Activated naive CD8-positive, alpha-beta T cell treated with anti-CD3 and anti-CD28 coated beads, Interleukin-2, amount 10 ng/mL, durations not matched to agents 7 days and 5 days (primary cell): Measurements from ENCODE around the gene CTDNEP1. TPM values are rescaled to one million over a fixed set of nuclear protein-coding genes. Genes with fewer than 3 reads are reported as not detected.
"Not testable (repeated sequence)": the region's sequence is repeated elsewhere in the genome, so short reads cannot be mapped to it uniquely, and the experiment has no call there.

Source experiments
- ATAC-seq: fragments of 150-1000 bp; cut with Tn5 transposase; one replicate; pipeline ENCODE4 v1.10.0; 2021; ENCODE audit warnings: low read depth, moderate library complexity
- POLR2A ChIA-PET: fragments of 350-600 bp; sonication (Branson Sonifier 250); formaldehyde crosslinking; loops from one replicate; lab custom pipeline; 2021; ENCODE audit warnings: antibody characterized with exemption; lab: Charles Lee
- DNase-seq: peaks from one replicate; pipeline ENCODE4 v3.0.0; 2021
- H3K27ac Mint-ChIP-seq: one replicate; pipeline ENCODE4 v1.8.0; 2022; ENCODE audit warnings: mild to moderate bottlenecking, mixed read lengths
- H3K27me3 Mint-ChIP-seq: one replicate; pipeline ENCODE4 v1.8.0; 2022; ENCODE audit warnings: mild to moderate bottlenecking, moderate library complexity, mixed read lengths
- H3K36me3 Mint-ChIP-seq: one replicate; pipeline ENCODE4 v1.8.0; 2021; ENCODE audit warnings: mild to moderate bottlenecking, mixed read lengths
- H3K4me1 Mint-ChIP-seq: one replicate; pipeline ENCODE4 v1.8.0; 2021; ENCODE audit warnings: mixed read lengths
- H3K4me3 Mint-ChIP-seq: one replicate; pipeline ENCODE4 v1.8.0; 2022; ENCODE audit warnings: mild to moderate bottlenecking, moderate library complexity, mixed read lengths
- H3K9me3 Mint-ChIP-seq: one replicate; pipeline ENCODE4 v1.8.0; 2021; ENCODE audit warnings: mixed read lengths
- total RNA-seq, 2 experiments: library from RNA; stranded (reverse); gene quantifications; one replicate each; pipeline ENCODE4 v1.2.3, GENCODE V29; 2021

CTDNEP1 gene
- total RNA-seq, 2 experiments from 2014 or later, result 157 to 160 TPM

GRCh38 chr17:7250695-7251627, 573 bp downstream of the CTDNEP1 start:
- Mint-ChIP-seq H3K4me3 (peak overlapping the region; percentile 99), H3K27me3 (no peaks in the 10 kb centered on the region), H3K36me3 (peaks cover 22% of the 10 kb centered on the region), H3K27ac (peak overlapping the region; percentile 100), H3K9me3 (no peaks in the 10 kb centered on the region), H3K4me1 (peaks cover 44% of the 10 kb centered on the region)
- no peak for DNase-seq
- POLR2A ChIA-PET, result interaction anchor here (0.6 to 4.0 kb wide), 8 partner anchors 8 to 966 kb away, joined by 3 to 56 read pairs (median 4); partner anchors contain the start of genes ACADVL, ACAP1, DLG4 and DVL2
- ATAC-seq, result peak; percentile 0

- ATAC-seq, result no peak
- no peak for DNase-seq
- H3K4me3 Mint-ChIP-seq, result peak overlapping the region; percentile 91
- H3K4me1 Mint-ChIP-seq, result peaks cover 44% of the 10 kb centered on the region
- POLR2A ChIA-PET, result interaction anchor here (2.5 to 4.0 kb wide), 3 partner anchors 7 to 30 kb away, joined by 18 to 56 read pairs (median 20); partner anchors contain the start of genes ACADVL, DLG4, DVL2 and GABARAP
- no peaks in the 10 kb centered on the region for H3K27me3 Mint-ChIP-seq
- H3K27ac Mint-ChIP-seq, result peak overlapping the region; percentile 88
- no peaks in the 10 kb centered on the region for H3K9me3 Mint-ChIP-seq
- peaks cover 22% of the 10 kb centered on the region for H3K36me3 Mint-ChIP-seq
These were observed 1.7 kb downstream of the CTDNEP1 start for GRCh38 chr17:7249830-7250229.

- POLR2A ChIA-PET, result interaction anchor here (4.0 kb wide), 1 partner anchor 12 kb away, joined by 56 read pairs; the partner anchor contains the start of genes DVL2 and PHF23
- DNase-seq (no peak), ATAC-seq (no peak)
- Mint-ChIP-seq H3K9me3 (no peaks in the 10 kb centered on the region), H3K4me3 (peak overlapping the region; percentile 91), H3K27me3 (no peaks in the 10 kb centered on the region), H3K4me1 (peaks cover 44% of the 10 kb centered on the region), H3K36me3 (peaks cover 19% of the 10 kb centered on the region), H3K27ac (peak overlapping the region; percentile 69)
These were observed 2.3 kb downstream of the CTDNEP1 start for GRCh38 chr17:7249214-7249613.

GRCh38 chr17:7248796-7249195, 2.7 kb downstream of the CTDNEP1 start:
- Mint-ChIP-seq H3K4me3 (no peak overlapping the region), H3K9me3 (no peaks in the 10 kb centered on the region), H3K27ac (peak overlapping the region; percentile 43), H3K27me3 (no peaks in the 10 kb centered on the region), H3K36me3 (peaks cover 16% of the 10 kb centered on the region), H3K4me1 (peaks cover 40% of the 10 kb centered on the region)
- POLR2A ChIA-PET, result interaction anchor here (0.8 to 4.0 kb wide), 2 partner anchors 11 to 66 kb away, joined by 3 to 56 read pairs; partner anchors contain the start of genes DVL2 and PHF23
- ATAC-seq (no peak), DNase-seq (no peak)

- no peak for ATAC-seq
- Mint-ChIP-seq H3K4me3 (no peak overlapping the region), H3K4me1 (peaks cover 30% of the 10 kb centered on the region), H3K9me3 (no peaks in the 10 kb centered on the region), H3K27ac (peak overlapping the region; percentile 1), H3K36me3 (peaks cover 16% of the 10 kb centered on the region), H3K27me3 (no peaks in the 10 kb centered on the region)
- DNase-seq, result no peak
- POLR2A ChIA-PET, result no interaction called here
These were observed 4.8 kb downstream of the CTDNEP1 start for GRCh38 chr17:7246779-7247178.

GRCh38 chr17:7243838-7244237, 7.7 kb downstream of the CTDNEP1 start:
- not testable (repeated sequence) for H3K4me3 Mint-ChIP-seq, H3K27me3 Mint-ChIP-seq, ATAC-seq, H3K27ac Mint-ChIP-seq, H3K9me3 Mint-ChIP-seq, DNase-seq
- POLR2A ChIA-PET, result interaction anchor here (1.0 to 12.9 kb wide), 3 partner anchors 7 to 23 kb away, joined by 3 to 162 read pairs (median 20); partner anchors contain the start of genes ACADVL, CTDNEP1, DLG4 and ELP5
- peaks cover 32% of the 10 kb centered on the region for H3K4me1 Mint-ChIP-seq
- H3K36me3 Mint-ChIP-seq, result peaks cover 20% of the 10 kb centered on the region

- DNase-seq (no peak), ATAC-seq (no peak)
- Mint-ChIP-seq H3K36me3 (peaks cover 20% of the 10 kb centered on the region), H3K27ac (peak overlapping the region; percentile 69), H3K4me1 (peaks cover 30% of the 10 kb centered on the region), H3K9me3 (no peaks in the 10 kb centered on the region), H3K27me3 (no peaks in the 10 kb centered on the region), H3K4me3 (peak overlapping the region; percentile 96)
- POLR2A ChIA-PET, result interaction anchor here (1.0 to 12.9 kb wide), 4 partner anchors 8 to 22 kb away, joined by 3 to 162 read pairs (median 16); partner anchors contain the start of genes ACADVL, CTDNEP1, DLG4 and DVL2
These were observed 8.1 kb downstream of the CTDNEP1 start for GRCh38 chr17:7243453-7243729.

GRCh38 chr17:7242717-7243452, 8.6 kb downstream of the CTDNEP1 start:
- Mint-ChIP-seq H3K27ac (peak overlapping the region; percentile 98), H3K27me3 (no peaks in the 10 kb centered on the region), H3K9me3 (no peaks in the 10 kb centered on the region), H3K4me1 (peaks cover 30% of the 10 kb centered on the region), H3K36me3 (peaks cover 20% of the 10 kb centered on the region), H3K4me3 (peak overlapping the region; percentile 96)
- ATAC-seq (peak; percentile 32), DNase-seq (peak; percentile 93)
- POLR2A ChIA-PET, result interaction anchor here (0.7 to 12.9 kb wide), 12 partner anchors 8 to 443 kb away, joined by 3 to 162 read pairs (median 4); partner anchors contain the start of genes ACADVL, CTDNEP1, DLG4 and DVL2

- H3K9me3 Mint-ChIP-seq, result no peaks in the 10 kb centered on the region
- DNase-seq (peak; percentile 94), ATAC-seq (peak; percentile 21)
- H3K4me1 Mint-ChIP-seq, result peaks cover 35% of the 10 kb centered on the region
- peak within 1 kb of the TSS; percentile 98 for H3K27ac Mint-ChIP-seq
- H3K36me3 Mint-ChIP-seq, result peaks cover 21% of the 10 kb centered on the region
- H3K27me3 Mint-ChIP-seq, result no peaks in the 10 kb centered on the region
- H3K4me3 Mint-ChIP-seq, result peak within 1 kb of the TSS; percentile 96
- POLR2A ChIA-PET, result interaction anchor here (0.7 to 12.9 kb wide), 13 partner anchors 8 to 601 kb away, joined by 3 to 162 read pairs (median 3); partner anchors contain the start of genes ACADVL, ACAP1, CTDNEP1 and DLG4
These were observed 9.5 kb downstream of the CTDNEP1 start, which contains the start of gene GABARAP for GRCh38 chr17:7241783-7242716. GABARAP (minus strand) TSS chr17:7242449; CDS start chr17:7242330, 119 bp downstream.

GRCh38 chr17:7241090-7241733, 10.3 kb downstream of the CTDNEP1 start:
- no peak for DNase-seq
- peaks cover 37% of the 10 kb centered on the region for H3K4me1 Mint-ChIP-seq
- H3K27me3 Mint-ChIP-seq, result no peaks in the 10 kb centered on the region

GRCh38 chr17:7240375-7240774, 11.2 kb downstream of the CTDNEP1 start:
- peak overlapping the region; percentile 97 for H3K4me3 Mint-ChIP-seq
- H3K36me3 Mint-ChIP-seq, result peaks cover 17% of the 10 kb centered on the region
- peaks cover 41% of the 10 kb centered on the region for H3K4me1 Mint-ChIP-seq
- no peaks in the 10 kb centered on the region for H3K27me3 Mint-ChIP-seq
- no peaks in the 10 kb centered on the region for H3K9me3 Mint-ChIP-seq
- H3K27ac Mint-ChIP-seq, result peak overlapping the region; percentile 60
- no peak for DNase-seq
- POLR2A ChIA-PET, result interaction anchor here (0.5 to 12.9 kb wide), 4 partner anchors 10 to 19 kb away, joined by 4 to 162 read pairs (median 30); partner anchors contain the start of genes ACADVL, CTDNEP1, DLG4 and ELP5
- ATAC-seq, result no peak

More at GRCh38 chr17:7241090-7241733, 10.3 kb downstream of the CTDNEP1 start:
- H3K4me3 Mint-ChIP-seq, result peak overlapping the region; percentile 96
- H3K9me3 Mint-ChIP-seq, result no peaks in the 10 kb centered on the region
- ATAC-seq, result no peak
- peaks cover 20% of the 10 kb centered on the region for H3K36me3 Mint-ChIP-seq
- POLR2A ChIA-PET, result interaction anchor here (0.5 to 12.9 kb wide), 6 partner anchors 9 to 602 kb away, joined by 3 to 162 read pairs (median 12); partner anchors contain the start of genes ACADVL, ACAP1, CTDNEP1 and DLG4
- H3K27ac Mint-ChIP-seq, result peak overlapping the region; percentile 98
